H1 (cell line): ENCODE data around the gene TKFC. TPM values are rescaled to one million over a fixed set of nuclear protein-coding genes. Genes with fewer than 3 reads are reported as not detected.

Source experiments
- BACH1 ChIP-seq: IDR thresholded peaks from 2 replicates; pipeline ENCODE4 v1.6.1; 2012; ENCODE audit warnings: low read length, improper control_type of control experiment
- GABPA ChIP-seq: IDR thresholded peaks from 2 replicates; pipeline ENCODE4 v1.6.1; 2011; ENCODE audit warnings: mild to moderate bottlenecking, low read length, moderate library complexity, borderline replicate concordance; ENCODE audit not compliant: insufficient read depth
- POU5F1 ChIP-seq: IDR thresholded peaks from 2 replicates; pipeline ENCODE4 v1.6.1; 2011; ENCODE audit warnings: low read depth, mild to moderate bottlenecking, low read length, moderate library complexity
- RXRA ChIP-seq: IDR thresholded peaks from 2 replicates; pipeline ENCODE4 v1.6.1; 2011; ENCODE audit warnings: low read depth, mild to moderate bottlenecking, low read length, moderate library complexity; ENCODE audit not compliant: insufficient read depth
- SIRT6 ChIP-seq: IDR thresholded peaks from one replicate; pipeline ENCODE4 v1.7.1; 2012; ENCODE audit warnings: low read length, inconsistent platforms
- polyA plus RNA-seq, 7 experiments: library from polyadenylated mRNA; depleted of rRNA in 3 of 7; stranded (reverse) in 5 of 7; unstranded in 2 of 7; fragments of >200 nt in 5 of 7; fragments of 200-250 nt in 2 of 7; gene quantifications; 1 replicate in 5 of 7; 2 replicates in 1 of 7; 4 replicates in 1 of 7; pipeline versions ENCODE4 v1.2.1 to v1.2.3, GENCODE V29; 2011 to 2013; ENCODE audit warnings: missing spikeins in 2 of 7, mixed read lengths in 2 of 7
- total RNA-seq: library from RNA; stranded (reverse); fragmentation: NEBNext Ultra II Directional; extraction: Animal tissue kit (Norgen Biotek cat#: 25700); gene quantifications from 2 replicates; pipeline ENCODE4 v1.2.1, GENCODE V29; 2021
- TF ChIP-seq, protein P1 (sequence below): IDR thresholded peaks from 2 replicates; pipeline ENCODE4 v1.6.1; 2012; ENCODE audit warnings: low read length, inconsistent platforms
- TF ChIP-seq, protein P2 (sequence below): IDR thresholded peaks from 2 replicates; pipeline ENCODE4 v1.6.1; 2011; ENCODE audit warnings: low read length, improper control_type of control experiment

The TKFC gene
- total and polyA plus RNA-seq, 2 of the 8 experiments (the other 6 are each of a cell fraction or from before 2014, with no cell fraction given) = 53.5 to 55.0 TPM

DNA sequence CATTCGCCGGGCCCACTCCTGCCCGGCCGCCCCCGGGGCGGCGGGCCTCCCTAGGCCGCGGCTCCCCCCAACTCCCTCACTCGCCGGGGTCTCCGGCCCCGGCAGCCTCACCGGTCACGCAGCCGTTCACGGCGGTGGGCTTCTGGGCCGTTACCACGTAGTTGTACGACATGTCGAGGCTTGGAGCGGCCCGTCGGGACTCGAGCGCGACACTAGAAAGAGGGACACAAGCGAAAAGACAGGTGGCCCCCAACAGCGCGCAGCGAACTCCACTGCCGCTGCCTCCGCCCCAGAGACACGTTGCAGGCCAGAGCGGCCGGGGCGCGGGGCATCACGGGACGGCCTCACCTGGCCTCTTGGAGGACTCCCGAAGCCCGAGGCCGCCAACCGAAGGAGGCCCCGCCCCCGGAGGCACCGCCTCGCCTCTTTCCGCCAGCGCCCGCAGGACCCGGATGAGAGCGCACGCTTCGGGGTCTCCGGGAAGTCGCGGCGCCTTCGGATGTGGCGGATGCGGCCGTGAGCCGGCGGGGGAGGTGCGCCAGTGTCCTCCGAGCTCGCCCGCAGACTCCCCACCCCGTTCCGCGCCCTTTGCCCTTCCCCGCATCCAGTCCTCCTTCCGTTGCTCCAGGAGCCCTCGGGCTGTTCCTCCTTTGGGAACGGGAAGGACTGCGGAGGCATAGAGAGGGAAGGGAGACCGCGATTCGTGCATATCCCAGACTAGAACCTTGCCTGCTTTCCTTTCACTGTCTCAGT is at the start of gene TKFC, which contains the start of gene DDB1 (continued):
- TF ChIP-seq, protein P1, sequence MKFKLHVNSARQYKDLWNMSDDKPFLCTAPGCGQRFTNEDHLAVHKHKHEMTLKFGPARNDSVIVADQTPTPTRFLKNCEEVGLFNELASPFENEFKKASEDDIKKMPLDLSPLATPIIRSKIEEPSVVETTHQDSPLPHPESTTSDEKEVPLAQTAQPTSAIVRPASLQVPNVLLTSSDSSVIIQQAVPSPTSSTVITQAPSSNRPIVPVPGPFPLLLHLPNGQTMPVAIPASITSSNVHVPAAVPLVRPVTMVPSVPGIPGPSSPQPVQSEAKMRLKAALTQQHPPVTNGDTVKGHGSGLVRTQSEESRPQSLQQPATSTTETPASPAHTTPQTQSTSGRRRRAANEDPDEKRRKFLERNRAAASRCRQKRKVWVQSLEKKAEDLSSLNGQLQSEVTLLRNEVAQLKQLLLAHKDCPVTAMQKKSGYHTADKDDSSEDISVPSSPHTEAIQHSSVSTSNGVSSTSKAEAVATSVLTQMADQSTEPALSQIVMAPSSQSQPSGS = no peak
- TF ChIP-seq, protein P2, sequence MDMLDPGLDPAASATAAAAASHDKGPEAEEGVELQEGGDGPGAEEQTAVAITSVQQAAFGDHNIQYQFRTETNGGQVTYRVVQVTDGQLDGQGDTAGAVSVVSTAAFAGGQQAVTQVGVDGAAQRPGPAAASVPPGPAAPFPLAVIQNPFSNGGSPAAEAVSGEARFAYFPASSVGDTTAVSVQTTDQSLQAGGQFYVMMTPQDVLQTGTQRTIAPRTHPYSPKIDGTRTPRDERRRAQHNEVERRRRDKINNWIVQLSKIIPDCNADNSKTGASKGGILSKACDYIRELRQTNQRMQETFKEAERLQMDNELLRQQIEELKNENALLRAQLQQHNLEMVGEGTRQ = no peak
- TF ChIP-seq BACH1 (no peak), GABPA (no peak), SIRT6 (no peak), RXRA (no peak), POU5F1 (no peak)
